Inflammatory macrophage treated with lipopolysaccharide for 4 hours (primary cell): Measurements from ENCODE around the gene TNFRSF21.
"Not testable (repeated sequence)": the region's sequence is repeated elsewhere in the genome, so short reads cannot be mapped to it uniquely, and the experiment has no call there.

Source experiments
- DNase-seq: peaks from one replicate; pipeline ENCODE4 v3.0.0-alpha.2; 2020

TNFRSF21 gene

DNA sequence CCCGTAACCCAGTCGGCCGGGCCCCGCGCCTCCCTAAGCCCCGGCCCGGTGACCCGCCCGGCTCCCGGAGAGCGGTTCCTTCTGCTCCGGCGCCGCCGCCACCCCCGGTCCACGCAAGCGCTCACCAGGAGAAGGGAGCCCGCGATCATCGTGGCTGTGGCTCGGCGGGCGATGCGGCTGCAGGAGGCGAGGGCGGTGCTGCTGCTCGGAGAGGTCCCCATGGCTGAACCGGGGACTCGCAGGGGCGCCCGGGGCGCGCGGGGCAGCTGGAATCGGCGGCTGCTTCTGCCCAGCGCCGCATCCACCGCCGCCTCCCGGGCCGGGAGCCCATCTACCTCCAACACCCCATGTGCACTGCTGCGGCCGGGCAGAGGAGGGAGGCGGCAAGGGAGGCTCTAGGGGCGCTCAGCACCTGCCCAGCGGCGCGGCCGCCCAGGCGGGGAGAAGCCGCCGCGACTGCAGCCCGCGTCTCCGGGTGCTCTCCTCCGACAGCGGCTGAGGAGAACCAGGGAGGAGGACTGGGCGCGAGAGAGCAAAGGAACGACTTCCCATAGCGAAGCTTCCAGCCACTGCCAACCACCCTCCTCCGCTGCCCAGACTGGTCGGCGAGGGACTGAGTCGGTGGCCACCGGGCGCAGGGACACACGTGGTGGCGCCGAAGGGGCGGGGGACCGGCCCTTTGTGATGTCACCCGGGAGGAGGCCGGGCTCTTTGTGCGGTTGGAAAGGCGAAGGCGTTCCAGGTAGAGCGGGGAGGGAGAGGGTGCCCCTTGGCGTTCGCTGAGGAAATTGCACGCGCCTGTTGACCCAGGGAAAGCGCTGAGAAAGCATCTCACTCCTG lies at the start of gene TNFRSF21:
Gene TNFRSF21, minus strand, starts transcription at position 615 of the 840 bp plus-strand sequence. Its CDS starts 394 bp downstream, at position 221.
- DNase-seq = peak; percentile 92

DNA sequence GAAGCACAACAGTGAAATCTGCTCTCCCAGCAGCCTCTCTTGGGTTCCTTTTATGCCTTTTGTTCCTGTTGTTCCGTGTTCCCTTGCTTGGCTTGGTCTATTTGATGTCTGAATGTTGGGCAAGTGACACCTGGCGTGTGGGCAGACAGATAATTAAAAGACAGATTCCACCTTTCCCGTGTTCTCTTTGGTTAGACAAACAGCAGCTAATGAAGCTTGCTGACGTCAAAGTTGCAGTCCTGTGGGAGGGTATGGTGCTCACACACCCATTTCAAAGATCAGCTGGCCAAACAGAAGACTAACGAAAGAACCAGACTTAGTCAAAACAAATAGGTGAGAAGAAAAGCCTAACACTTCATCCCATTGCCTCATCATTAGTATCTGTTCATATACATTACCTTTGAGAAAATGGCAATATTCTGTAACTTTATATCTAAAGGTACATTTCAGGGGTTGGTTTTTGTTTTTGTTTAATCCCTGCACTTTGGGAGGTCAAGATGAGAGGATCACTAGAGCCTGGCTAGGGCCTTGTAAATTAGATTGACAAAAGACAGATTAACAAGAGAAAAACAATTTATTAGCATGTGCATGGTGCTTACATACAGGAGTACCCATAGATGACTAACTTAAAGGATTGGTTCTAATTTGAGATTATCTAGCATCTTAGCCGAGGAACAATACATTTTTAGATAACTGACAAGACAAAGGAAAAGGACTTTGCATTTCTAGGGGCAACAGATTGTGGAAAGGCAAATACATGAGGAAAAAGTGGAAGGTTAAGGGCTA lies 48.9 kb upstream of the TNFRSF21 start:
- no peak for DNase-seq

DNA sequence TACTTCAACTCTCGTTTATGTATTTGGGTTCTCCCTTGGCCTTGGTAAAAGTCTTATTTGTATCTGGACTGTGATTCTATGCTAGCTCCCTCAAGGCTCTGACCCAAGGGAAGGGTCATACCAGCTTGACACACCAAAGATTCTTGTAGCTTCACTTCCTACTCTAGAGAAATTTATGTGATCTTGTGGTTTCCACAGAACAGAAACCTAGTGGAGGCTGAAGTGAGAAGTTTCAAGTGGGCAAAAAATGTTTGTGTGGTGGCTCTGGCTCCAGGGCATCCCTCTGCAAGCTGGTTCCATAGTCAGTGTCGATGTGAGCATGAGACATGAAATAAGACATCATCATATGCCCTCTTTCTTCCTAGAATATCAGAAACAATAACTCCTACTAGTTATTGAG lies 48.1 kb upstream of the TNFRSF21 start:
- DNase-seq = peak; percentile 84

DNA sequence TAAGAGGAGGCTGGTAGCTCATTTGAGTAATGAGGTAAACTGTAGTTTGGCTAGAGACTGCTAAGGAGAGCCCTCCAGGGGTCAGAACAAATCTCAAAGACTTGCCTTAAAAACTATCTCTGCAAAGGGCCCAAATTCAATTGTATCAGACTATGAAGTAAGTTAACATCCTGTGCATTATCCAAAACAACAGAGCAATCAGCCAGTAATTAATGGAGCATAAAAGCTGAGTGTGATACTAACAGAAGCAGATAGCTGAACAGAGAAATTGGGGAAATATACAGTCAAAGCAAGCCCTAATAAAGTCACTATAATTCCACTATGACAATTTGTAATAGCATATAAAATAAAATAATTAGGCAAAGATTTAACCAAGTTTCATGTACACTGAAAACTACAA lies 45.8 kb upstream of the TNFRSF21 start:
- no peak for DNase-seq

GRCh38 chr6:47353871-47354270 lies 44.2 kb upstream of the TNFRSF21 start:
- DNase-seq = peak; percentile 98

DNA sequence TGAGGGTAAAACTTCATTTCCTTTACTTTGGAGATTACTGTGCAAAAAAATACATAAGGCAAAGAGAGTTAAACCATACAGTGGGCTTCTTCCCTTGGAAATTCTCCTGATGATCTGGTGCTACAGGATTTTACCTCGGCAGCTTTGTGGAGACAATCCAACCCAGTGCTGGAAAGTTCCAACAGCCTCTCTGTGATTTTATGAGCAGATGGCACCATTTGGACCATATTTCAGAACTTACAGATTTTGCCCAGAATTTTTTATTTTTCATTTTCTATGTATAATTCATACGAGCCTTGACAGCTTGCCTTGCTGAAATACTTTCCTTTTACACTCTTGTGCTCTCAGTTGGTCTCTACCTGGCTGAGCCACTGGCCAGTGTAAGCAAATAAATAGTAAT lies 43.3 kb upstream of the TNFRSF21 start:
- DNase-seq = no peak

- peak; percentile 58 for DNase-seq
These were observed 42.7 kb upstream of the TNFRSF21 start for GRCh38 chr6:47352194-47352920.

DNA sequence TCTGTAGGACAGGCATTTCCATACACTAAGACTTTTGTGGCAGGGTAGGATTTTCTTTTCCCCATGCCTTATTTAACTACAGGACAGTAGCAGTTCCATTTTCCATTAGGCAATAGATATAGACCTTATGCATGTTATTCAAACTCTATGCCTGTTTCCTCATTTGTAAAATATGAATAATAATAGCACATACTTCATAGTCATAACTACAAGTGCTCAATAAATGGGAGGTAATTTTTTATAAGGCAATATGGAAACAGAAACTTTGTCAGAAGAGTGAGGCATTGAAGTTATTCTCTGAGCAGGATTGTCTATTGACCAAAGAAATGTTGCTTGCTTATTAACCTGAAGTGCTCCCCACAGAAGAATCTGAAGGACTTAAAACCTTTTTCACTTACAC lies 41.9 kb upstream of the TNFRSF21 start:
- peak; percentile 84 for DNase-seq

GRCh38 chr6:47349931-47350330 lies 40.2 kb upstream of the TNFRSF21 start:
- no peak for DNase-seq

DNA sequence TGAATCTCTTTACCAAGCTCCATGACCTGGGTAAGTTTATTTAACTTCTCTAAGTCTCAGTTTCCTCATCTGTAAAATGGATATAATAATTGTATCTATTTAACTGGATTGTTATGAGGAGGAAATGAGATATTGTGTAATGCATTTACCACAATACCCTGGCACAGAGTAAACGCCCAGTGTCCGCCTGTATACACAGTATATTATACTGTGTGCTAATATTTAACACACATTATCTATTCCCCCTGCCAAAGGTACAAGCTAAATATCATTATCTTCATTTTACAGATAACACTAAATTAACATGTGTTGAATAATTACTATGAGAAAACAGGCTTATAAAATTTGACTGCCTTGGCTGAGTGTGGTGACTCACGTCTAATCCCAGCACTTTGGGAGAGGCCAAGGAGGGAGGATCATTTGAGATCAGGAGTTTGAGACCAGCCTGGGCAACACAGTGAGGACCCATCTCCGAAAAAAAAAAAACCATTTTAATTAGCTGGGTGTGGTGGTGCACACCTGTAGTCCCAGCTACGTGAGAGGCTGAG lies 38.7 kb upstream of the TNFRSF21 start:
- DNase-seq = peak; percentile 36

DNA sequence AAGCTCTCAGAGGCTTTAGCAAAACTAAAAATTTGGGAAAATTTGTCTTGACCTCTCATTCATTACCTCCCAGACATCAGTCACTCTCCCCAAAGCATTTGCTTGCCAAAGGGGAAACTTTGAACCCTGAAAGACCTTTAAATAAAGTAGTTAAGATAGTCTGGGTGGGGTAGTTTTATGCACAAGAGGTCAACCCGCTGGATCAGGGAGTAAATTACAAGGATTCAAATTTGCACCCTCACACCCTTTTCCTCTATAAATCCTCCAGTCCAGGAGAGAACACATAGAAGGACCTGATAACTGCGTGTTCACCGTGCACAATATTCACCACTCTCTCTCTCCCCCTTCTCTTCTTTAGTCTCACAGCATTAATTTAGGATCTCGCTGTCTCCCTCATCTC lies 36.1 kb upstream of the TNFRSF21 start:
- DNase-seq = no peak

DNA sequence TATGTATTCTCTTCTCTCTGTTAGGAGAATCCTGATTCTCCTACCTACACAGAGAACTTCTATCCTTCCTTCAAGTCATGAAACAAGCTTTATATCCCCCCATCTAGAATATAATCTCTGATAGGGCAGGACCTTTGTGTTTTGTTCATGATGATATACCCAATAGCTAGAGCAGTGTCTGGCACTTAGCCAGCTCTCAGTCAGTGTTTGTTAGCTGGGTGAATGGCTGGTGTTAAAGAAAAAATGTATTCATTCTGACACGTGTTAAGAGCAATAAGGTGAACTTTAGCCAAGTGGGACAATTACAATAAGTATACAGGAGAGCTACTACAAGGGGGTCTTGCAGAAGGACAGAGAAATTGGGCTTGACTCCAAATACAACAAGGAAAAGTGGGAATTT lies 34.3 kb upstream of the TNFRSF21 start:
- DNase-seq = no peak

DNA sequence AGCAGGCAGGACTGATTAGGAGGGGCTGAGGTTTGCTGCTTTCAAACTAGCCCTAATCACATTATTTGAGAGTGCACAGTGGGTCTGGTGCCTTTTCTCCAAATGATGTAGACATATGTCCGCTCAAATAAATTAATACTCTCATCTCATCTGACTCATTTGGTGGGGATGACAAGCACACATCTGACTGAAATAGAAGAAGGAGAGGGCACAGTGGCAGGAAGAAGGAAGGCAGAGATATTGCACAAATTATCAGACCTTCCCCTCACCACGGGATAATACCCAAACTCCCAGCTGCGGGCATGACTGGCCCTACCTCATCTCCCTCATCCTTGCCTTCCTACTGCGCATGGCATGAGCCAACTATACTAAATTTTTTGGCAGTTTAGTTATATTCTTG lies 33.9 kb upstream of the TNFRSF21 start:
- peak; percentile 80 for DNase-seq

GRCh38 chr6:47342824-47343223 lies 33.1 kb upstream of the TNFRSF21 start:
- no peak for DNase-seq

GRCh38 chr6:47337519-47337918 lies 27.8 kb upstream of the TNFRSF21 start:
- no peak for DNase-seq

GRCh38 chr6:47336334-47336733 lies 26.6 kb upstream of the TNFRSF21 start:
- DNase-seq = no peak

DNA sequence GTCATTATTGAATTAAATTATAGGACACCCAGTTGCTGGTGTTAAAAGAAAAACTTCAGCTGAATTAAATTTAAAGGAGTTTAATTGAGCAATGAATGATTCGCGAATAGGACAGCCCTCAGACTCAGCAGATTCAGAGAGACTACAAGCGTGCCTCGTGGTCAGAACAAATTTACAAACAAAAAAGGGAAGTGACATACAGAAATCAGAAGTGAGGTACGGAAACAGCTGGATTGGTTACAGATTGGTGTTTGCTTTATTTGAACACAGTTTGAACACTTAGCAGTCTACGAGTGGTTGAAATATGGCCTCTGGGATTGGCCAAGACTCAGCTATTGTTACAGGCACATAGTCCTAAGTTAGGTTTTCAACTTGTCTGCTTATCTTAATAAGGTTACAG lies 25.8 kb upstream of the TNFRSF21 start:
- DNase-seq = peak; percentile 80

GRCh38 chr6:47334334-47334733 lies 24.6 kb upstream of the TNFRSF21 start:
- DNase-seq = no peak

GRCh38 chr6:47328606-47329005 lies 18.9 kb upstream of the TNFRSF21 start:
- not testable (repeated sequence) for DNase-seq

- DNase-seq = not testable (repeated sequence)
These were observed 18.4 kb upstream of the TNFRSF21 start for GRCh38 chr6:47328139-47328538.

- DNase-seq = no peak
These were observed 14.2 kb upstream of the TNFRSF21 start for GRCh38 chr6:47323887-47324286.

DNA sequence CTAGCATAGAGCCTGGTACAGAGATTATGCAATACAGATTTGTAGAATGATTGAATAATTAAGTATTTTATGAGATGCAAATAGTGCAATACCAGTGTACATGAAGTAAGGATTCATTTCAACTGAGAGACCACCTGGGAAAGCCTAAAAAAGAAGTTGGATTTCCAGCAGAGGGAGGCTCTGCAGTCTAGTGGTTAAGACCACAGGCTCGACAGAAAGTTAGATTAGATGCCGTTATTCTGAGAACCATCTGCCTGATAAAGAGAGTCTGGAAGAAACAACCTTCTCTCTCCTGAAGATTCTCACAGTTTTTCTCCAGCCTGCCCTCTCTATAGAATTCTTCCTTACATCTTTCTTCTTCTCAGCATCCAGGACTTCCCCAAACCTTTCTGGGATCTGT lies 13.6 kb upstream of the TNFRSF21 start:
- no peak for DNase-seq

GRCh38 chr6:47321577-47321976 lies 11.9 kb upstream of the TNFRSF21 start:
- DNase-seq = no peak
